CD4-positive, alpha-beta T cell (primary cell): Measurements from ENCODE around the gene CPVL. TPM values are rescaled to one million over a fixed set of nuclear protein-coding genes. Genes with fewer than 3 reads are reported as not detected.

Experiments used
- ATAC-seq: fragments of 200-7000 bp; cut with Tn5 transposase; one replicate; pipeline ENCODE4 v1.10.0; 2022; ENCODE audit warnings: mild to moderate bottlenecking; ENCODE audit not compliant: poor library complexity
- CTCF ChIA-PET: fragments of 350-600 bp; sonication (Branson Sonifier 250); formaldehyde crosslinking; loops from one replicate; lab custom pipeline; 2021; ENCODE audit warnings: antibody characterized with exemption, inconsistent platforms; lab: Charles Lee
- POLR2A ChIA-PET: fragments of 350-600 bp; sonication (Branson Sonifier 250); formaldehyde crosslinking; loops from one replicate; lab custom pipeline; 2021; ENCODE audit warnings: antibody characterized with exemption, inconsistent platforms; lab: Charles Lee
- DNase-seq, 14 experiments: peaks; one replicate each; pipeline ENCODE4 v3.0.0-alpha.2; 2013 to 2020; ENCODE audit warnings: mixed read lengths in 2 of 14
- H3K27ac ChIP-seq, 2 donors: one replicate each; pipeline versions ENCODE4 v1.5.1 to v1.7.0; 2013; ENCODE audit warnings: low read length in 2 of 2, low read depth in 1 of 2, mild to moderate bottlenecking in 1 of 2
- H3K27me3 ChIP-seq, 2 experiments: 1 replicate in 1 of 2; 2 replicates in 1 of 2; pipeline versions ENCODE4 v1.6.1 to v1.7.0; 2013; ENCODE audit warnings: low read length in 2 of 2, control low read depth in 1 of 2, mild to moderate bottlenecking in 1 of 2, moderate library complexity in 1 of 2; ENCODE audit not compliant: insufficient read depth in 2 of 2, control insufficient read depth in 1 of 2
- H3K36me3 ChIP-seq: one replicate; pipeline ENCODE4 v1.6.1; 2013; ENCODE audit warnings: low read length, control low read depth; ENCODE audit not compliant: insufficient read depth
- H3K4me1 ChIP-seq: one replicate; pipeline ENCODE4 v1.6.1; 2013; ENCODE audit warnings: low read length, control low read depth; ENCODE audit not compliant: insufficient read depth
- H3K4me3 ChIP-seq: one replicate; pipeline ENCODE4 v1.5.1; 2013; ENCODE audit warnings: mild to moderate bottlenecking, low read length, moderate library complexity
- H3K9me3 ChIP-seq, 2 experiments: 1 replicate in 1 of 2; 2 replicates in 1 of 2; pipeline versions ENCODE4 v1.6.1 to v1.7.0; 2013; ENCODE audit warnings: low read length in 2 of 2, mild to moderate bottlenecking in 2 of 2, control low read depth in 1 of 2, moderate library complexity in 1 of 2; ENCODE audit not compliant: control insufficient read depth in 1 of 2, insufficient read depth in 1 of 2
- H3K27ac Mint-ChIP-seq: one replicate; pipeline ENCODE4 v1.8.0; 2020; ENCODE audit warnings: mixed read lengths
- H3K27me3 Mint-ChIP-seq: one replicate; pipeline ENCODE4 v1.8.0; 2021; ENCODE audit warnings: mixed read lengths
- H3K36me3 Mint-ChIP-seq: one replicate; pipeline ENCODE4 v1.8.0; 2021; ENCODE audit warnings: low read depth, mixed read lengths
- H3K4me1 Mint-ChIP-seq: one replicate; pipeline ENCODE4 v1.8.0; 2021; ENCODE audit warnings: low read depth, mixed read lengths
- H3K4me3 Mint-ChIP-seq: one replicate; pipeline ENCODE4 v1.8.0; 2020; ENCODE audit warnings: mild to moderate bottlenecking, mixed read lengths
- H3K9me3 Mint-ChIP-seq: one replicate; pipeline ENCODE4 v1.8.0; 2020; ENCODE audit warnings: mixed read lengths
- intact Hi-C, 2 experiments: fragments of 100-400 bp; cut with DNase I in 1 of 2; cut with micrococcal nuclease in 1 of 2; formaldehyde crosslinking; loops; one replicate each; pipeline versions ENCODE4 v1.15.1 to v1.9.0; 2023 to 2025; cut with DNase I, micrococcal nuclease
- total RNA-seq, 174 experiments: library from RNA in 2 of 174; stranded (reverse) in 2 of 174; gene quantifications; one replicate each; pipeline ENCODE4 v1.2.3 and lab custom pipeline; 2021 to 2026
- TF ChIP-seq, protein P1 (sequence below): fragments of 200-600 bp; IDR thresholded peaks from one replicate; pipeline ENCODE4 v1.8.0; 2022; ENCODE audit warnings: antibody characterized with exemption, mild to moderate bottlenecking

The CPVL gene
- total RNA-seq, 2 experiments from 2014 or later, result 3.8 to 4.5 TPM

- Mint-ChIP-seq H3K27ac (no peak overlapping the region), H3K4me3 (no peak overlapping the region), H3K4me1 (no peaks in the 10 kb centered on the region), H3K36me3 (no peaks in the 10 kb centered on the region), H3K9me3 (no peaks in the 10 kb centered on the region), H3K27me3 (peaks cover 6% of the 10 kb centered on the region)
- TF ChIP-seq, protein P1, sequence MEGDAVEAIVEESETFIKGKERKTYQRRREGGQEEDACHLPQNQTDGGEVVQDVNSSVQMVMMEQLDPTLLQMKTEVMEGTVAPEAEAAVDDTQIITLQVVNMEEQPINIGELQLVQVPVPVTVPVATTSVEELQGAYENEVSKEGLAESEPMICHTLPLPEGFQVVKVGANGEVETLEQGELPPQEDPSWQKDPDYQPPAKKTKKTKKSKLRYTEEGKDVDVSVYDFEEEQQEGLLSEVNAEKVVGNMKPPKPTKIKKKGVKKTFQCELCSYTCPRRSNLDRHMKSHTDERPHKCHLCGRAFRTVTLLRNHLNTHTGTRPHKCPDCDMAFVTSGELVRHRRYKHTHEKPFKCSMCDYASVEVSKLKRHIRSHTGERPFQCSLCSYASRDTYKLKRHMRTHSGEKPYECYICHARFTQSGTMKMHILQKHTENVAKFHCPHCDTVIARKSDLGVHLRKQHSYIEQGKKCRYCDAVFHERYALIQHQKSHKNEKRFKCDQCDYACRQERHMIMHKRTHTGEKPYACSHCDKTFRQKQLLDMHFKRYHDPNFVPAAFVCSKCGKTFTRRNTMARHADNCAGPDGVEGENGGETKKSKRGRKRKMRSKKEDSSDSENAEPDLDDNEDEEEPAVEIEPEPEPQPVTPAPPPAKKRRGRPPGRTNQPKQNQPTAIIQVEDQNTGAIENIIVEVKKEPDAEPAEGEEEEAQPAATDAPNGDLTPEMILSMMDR, result no peak
- intact Hi-C loops, result no loop called here
- ATAC-seq (no peak), DNase-seq (no peak)
- Histone ChIP-seq H3K36me3 (no peaks in the 10 kb centered on the region), H3K9me3 (no peaks in the 10 kb centered on the region), H3K4me1 (no peaks in the 10 kb centered on the region), H3K27ac (no peak overlapping the region), H3K4me3 (no peak overlapping the region), H3K27me3 (no peaks in the 10 kb centered on the region)
- CTCF ChIA-PET, result no interaction called here
- POLR2A ChIA-PET, result no interaction called here
Measured at GRCh38 chr7:29045258-29046086, 100.9 kb downstream of the CPVL start.

- no peak overlapping the region for H3K4me3 Mint-ChIP-seq
- H3K27me3 Mint-ChIP-seq, result peaks cover 6% of the 10 kb centered on the region
- no peaks in the 10 kb centered on the region for H3K36me3 Mint-ChIP-seq
- no peak overlapping the region for H3K27ac ChIP-seq
- TF ChIP-seq, protein P1, result no peak
- intact Hi-C loops, result no loop called here
- no peaks in the 10 kb centered on the region for H3K36me3 ChIP-seq
- POLR2A ChIA-PET, result no interaction called here
- no peak overlapping the region for H3K4me3 ChIP-seq
- DNase-seq (no peak), ATAC-seq (no peak)
- no peaks in the 10 kb centered on the region for H3K9me3 ChIP-seq
- H3K4me1 ChIP-seq, result no peaks in the 10 kb centered on the region
- no peaks in the 10 kb centered on the region for H3K4me1 Mint-ChIP-seq
- CTCF ChIA-PET, result no interaction called here
- no peaks in the 10 kb centered on the region for H3K9me3 Mint-ChIP-seq
- H3K27ac Mint-ChIP-seq, result no peak overlapping the region
- H3K27me3 ChIP-seq, result no peaks in the 10 kb centered on the region
Measured at GRCh38 chr7:29044554-29044953, 101.8 kb downstream of the CPVL start.

GRCh38 chr7:29043576-29043975, 102.8 kb downstream of the CPVL start:
- Histone ChIP-seq H3K9me3 (no peaks in the 10 kb centered on the region), H3K27me3 (no peaks in the 10 kb centered on the region), H3K4me3 (no peak overlapping the region), H3K4me1 (no peaks in the 10 kb centered on the region), H3K27ac (no peak overlapping the region), H3K36me3 (no peaks in the 10 kb centered on the region)
- ATAC-seq (no peak), DNase-seq (no peak)
- CTCF ChIA-PET, result no interaction called here
- no peak overlapping the region for H3K4me3 Mint-ChIP-seq
- TF ChIP-seq, protein P1, result no peak
- peaks cover 6% of the 10 kb centered on the region for H3K27me3 Mint-ChIP-seq
- POLR2A ChIA-PET, result no interaction called here
- no peaks in the 10 kb centered on the region for H3K36me3 Mint-ChIP-seq
- intact Hi-C loops, result no loop called here
- H3K4me1 Mint-ChIP-seq, result no peaks in the 10 kb centered on the region
- H3K27ac Mint-ChIP-seq, result no peak overlapping the region
- H3K9me3 Mint-ChIP-seq, result no peaks in the 10 kb centered on the region
